ENCODE measurements around the gene LNX1. TPM values are rescaled to one million over a fixed set of nuclear protein-coding genes. Genes with fewer than 3 reads are reported as not detected.

LNX1 gene
- total RNA-seq, 1 donor from 2014 or later, result not detected

DNA sequence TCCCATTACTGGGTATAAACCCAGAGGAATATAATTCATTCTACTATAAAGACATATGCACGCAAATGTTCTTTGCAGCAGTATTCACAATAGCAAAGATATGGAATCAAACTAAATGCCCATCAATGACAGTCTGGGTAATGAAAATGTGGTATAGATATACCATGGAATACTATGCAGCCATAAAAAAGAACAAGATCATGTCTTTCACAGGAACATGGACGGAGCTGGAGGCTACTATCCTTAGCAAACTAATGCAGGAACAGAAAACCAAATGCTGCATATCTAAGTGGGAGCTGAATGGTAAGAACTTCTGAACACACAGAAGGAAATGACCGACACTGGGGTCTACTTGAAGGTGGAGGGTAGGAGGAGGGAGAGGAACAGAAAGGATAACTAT lies 42.6 kb downstream of the LNX1 start:
- peaks cover 7% of the 10 kb centered on the region for H3K9me3 Mint-ChIP-seq

DNA sequence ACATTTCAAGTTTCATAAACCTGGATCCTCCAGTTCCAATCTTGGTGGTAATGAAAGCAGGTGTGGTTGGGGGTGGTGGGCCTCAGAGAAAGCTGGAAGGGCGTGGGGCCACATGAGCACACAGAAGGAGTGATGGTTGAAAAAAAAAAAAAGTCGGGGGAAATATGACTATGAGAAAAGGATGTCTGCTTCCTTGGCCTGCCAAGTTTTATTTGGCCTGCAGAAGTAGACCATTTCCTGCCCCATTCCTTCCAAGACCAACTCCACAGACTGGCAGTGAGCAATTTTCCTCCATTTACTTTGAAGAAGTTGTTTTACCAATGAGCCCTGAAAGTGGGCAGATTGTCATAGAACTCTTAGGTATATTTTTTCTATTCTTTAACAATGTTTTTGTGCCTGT lies 43.3 kb downstream of the LNX1 start:
- no peak for DNase-seq (ENCODE audit: low read depth, low spot score)
- Mint-ChIP-seq H3K36me3 (ENCODE audit: low read depth) (no peaks in the 10 kb centered on the region), H3K4me1 (peaks cover 7% of the 10 kb centered on the region), H3K27ac (ENCODE audit: unreplicated experiment) (no peak overlapping the region), H3K27me3 (ENCODE audit: low read depth) (no peaks in the 10 kb centered on the region), H3K9me3 (peaks cover 7% of the 10 kb centered on the region), H3K4me3 (no peak overlapping the region)
- TF ChIP-seq, protein P1, sequence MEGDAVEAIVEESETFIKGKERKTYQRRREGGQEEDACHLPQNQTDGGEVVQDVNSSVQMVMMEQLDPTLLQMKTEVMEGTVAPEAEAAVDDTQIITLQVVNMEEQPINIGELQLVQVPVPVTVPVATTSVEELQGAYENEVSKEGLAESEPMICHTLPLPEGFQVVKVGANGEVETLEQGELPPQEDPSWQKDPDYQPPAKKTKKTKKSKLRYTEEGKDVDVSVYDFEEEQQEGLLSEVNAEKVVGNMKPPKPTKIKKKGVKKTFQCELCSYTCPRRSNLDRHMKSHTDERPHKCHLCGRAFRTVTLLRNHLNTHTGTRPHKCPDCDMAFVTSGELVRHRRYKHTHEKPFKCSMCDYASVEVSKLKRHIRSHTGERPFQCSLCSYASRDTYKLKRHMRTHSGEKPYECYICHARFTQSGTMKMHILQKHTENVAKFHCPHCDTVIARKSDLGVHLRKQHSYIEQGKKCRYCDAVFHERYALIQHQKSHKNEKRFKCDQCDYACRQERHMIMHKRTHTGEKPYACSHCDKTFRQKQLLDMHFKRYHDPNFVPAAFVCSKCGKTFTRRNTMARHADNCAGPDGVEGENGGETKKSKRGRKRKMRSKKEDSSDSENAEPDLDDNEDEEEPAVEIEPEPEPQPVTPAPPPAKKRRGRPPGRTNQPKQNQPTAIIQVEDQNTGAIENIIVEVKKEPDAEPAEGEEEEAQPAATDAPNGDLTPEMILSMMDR (conservative IDR thresholded peaks at IDR 0.05), result no peak

More for the DNA sequence above, 42.6 kb downstream of the LNX1 start:
- H3K27ac Mint-ChIP-seq (ENCODE audit: unreplicated experiment), result no peak overlapping the region
- TF ChIP-seq, protein P1 (conservative IDR thresholded peaks at IDR 0.05), result no peak
- peaks cover 7% of the 10 kb centered on the region for H3K4me1 Mint-ChIP-seq
- no peak overlapping the region for H3K4me3 Mint-ChIP-seq
- H3K36me3 Mint-ChIP-seq (ENCODE audit: low read depth), result no peaks in the 10 kb centered on the region
- no peak for DNase-seq (ENCODE audit: low read depth, low spot score)
- no peaks in the 10 kb centered on the region for H3K27me3 Mint-ChIP-seq (ENCODE audit: low read depth)

DNA sequence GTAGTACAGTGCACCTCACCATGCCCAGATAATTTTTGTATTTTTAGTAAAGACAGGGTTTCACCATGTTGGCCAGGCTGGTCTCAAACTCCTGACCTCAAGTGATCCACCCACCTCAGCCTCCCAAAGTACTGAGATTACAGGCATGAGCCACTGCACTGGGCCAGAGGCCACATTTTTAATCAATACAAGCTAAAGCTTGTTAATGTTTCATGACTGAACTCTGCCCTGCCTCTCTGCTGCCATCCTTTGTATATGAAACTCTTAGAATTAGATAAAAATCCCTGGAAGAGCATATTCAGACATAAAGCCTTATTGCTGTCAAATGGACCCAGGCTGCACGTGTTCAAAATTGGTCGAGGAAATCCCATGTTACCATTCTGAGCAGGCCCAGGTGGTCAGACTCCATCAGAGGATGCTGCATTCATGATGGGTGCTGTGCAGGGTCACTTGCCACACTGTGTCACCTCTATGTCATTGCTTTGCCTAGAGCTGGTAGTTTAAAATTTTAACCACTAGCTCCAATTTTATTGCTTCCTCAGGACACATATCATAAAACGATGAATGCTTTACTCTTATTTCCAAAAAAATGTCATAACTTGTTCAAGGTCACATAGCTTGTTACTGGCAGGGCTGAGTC lies 45.2 kb downstream of the LNX1 start:
- peaks cover 7% of the 10 kb centered on the region for H3K4me1 Mint-ChIP-seq
- no peaks in the 10 kb centered on the region for H3K27me3 Mint-ChIP-seq (ENCODE audit: low read depth)
- no peak overlapping the region for H3K27ac Mint-ChIP-seq (ENCODE audit: unreplicated experiment)
- no peak overlapping the region for H3K4me3 Mint-ChIP-seq
- DNase-seq (ENCODE audit: low read depth, low spot score), result no peak
- H3K36me3 Mint-ChIP-seq (ENCODE audit: low read depth), result no peaks in the 10 kb centered on the region
- TF ChIP-seq, protein P1 (conservative IDR thresholded peaks at IDR 0.05), result no peak
- peaks cover 5% of the 10 kb centered on the region for H3K9me3 Mint-ChIP-seq

DNA sequence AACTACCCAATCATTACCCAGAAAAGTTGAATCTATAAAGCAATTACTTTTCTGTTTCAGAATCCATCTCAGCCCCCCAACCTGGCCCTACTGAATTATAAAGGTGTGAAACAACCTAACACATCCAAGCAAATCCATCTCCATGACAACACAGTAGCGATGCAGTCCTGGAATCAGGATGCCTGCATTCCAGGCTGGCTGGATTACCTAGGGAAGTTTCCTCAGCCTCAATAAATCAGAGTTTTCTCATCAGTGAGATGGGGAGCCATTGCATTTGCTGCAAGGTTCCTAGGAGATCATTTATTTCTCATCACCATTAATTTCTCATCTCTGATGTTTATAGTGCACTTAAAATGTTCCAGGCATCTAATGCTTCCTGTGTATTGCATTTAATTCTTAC lies 46.0 kb downstream of the LNX1 start:
- DNase-seq (ENCODE audit: low read depth, low spot score), result no peak
- Mint-ChIP-seq H3K9me3 (peaks cover 5% of the 10 kb centered on the region), H3K4me1 (peaks cover 9% of the 10 kb centered on the region), H3K27ac (ENCODE audit: unreplicated experiment) (no peak overlapping the region), H3K27me3 (ENCODE audit: low read depth) (no peaks in the 10 kb centered on the region), H3K4me3 (no peak overlapping the region), H3K36me3 (ENCODE audit: low read depth) (no peaks in the 10 kb centered on the region)
- TF ChIP-seq, protein P1 (conservative IDR thresholded peaks at IDR 0.05), result no peak

DNA sequence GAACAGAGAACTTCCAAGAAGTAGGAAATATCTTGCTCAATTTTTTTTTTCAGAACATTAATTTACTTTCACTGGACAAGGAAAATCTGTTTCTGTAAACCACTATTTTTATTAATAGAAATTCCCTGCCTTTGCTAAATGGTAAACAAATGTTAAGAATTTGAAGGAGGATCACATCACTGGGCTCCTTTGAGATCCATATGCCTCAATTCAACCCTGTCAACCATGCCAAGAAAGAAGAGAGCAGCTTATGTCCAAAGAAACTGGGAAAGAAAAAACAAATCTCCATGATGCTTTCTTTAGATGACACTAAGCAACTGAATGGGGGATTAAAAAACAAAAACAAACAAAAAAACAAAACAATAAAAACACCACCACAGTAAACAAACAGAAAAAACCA lies 47.7 kb downstream of the LNX1 start:
- peaks cover 9% of the 10 kb centered on the region for H3K4me1 Mint-ChIP-seq
- no peak overlapping the region for H3K27ac Mint-ChIP-seq (ENCODE audit: unreplicated experiment)
- peaks cover 2% of the 10 kb centered on the region for H3K9me3 Mint-ChIP-seq
- TF ChIP-seq, protein P1 (conservative IDR thresholded peaks at IDR 0.05), result no peak
- no peaks in the 10 kb centered on the region for H3K27me3 Mint-ChIP-seq (ENCODE audit: low read depth)
- no peak overlapping the region for H3K4me3 Mint-ChIP-seq
- no peak for DNase-seq (ENCODE audit: low read depth, low spot score)
- no peaks in the 10 kb centered on the region for H3K36me3 Mint-ChIP-seq (ENCODE audit: low read depth)
